HepG2 (cell line): Measurements from ENCODE around the gene CFAP54. TPM values are rescaled to one million over a fixed set of nuclear protein-coding genes. Genes with fewer than 3 reads are reported as not detected.

Source experiments
- FLYWCH1 ChIP-seq: sonication (generic); formaldehyde crosslinking; IDR thresholded peaks from 2 replicates; pipeline ENCODE4 v1.8.1; 2023; ENCODE audit warnings: mild to moderate bottlenecking, missing genetic modification reagents
- MAZ ChIP-seq, 2 experiments: sonication (generic) in 1 of 2; formaldehyde crosslinking in 1 of 2; IDR thresholded peaks; 2 replicates each; pipeline versions ENCODE4 v1.5.0 to v1.6.1; 2012 to 2020; ENCODE audit warnings: low read depth in 2 of 2, mild to moderate bottlenecking in 2 of 2, borderline replicate concordance in 1 of 2, improper control_type of control experiment in 1 of 2, low read length in 1 of 2, missing genetic modification reagents in 1 of 2, moderate library complexity in 1 of 2
- POGZ ChIP-seq: sonication (generic); formaldehyde crosslinking; IDR thresholded peaks from 2 replicates; pipeline ENCODE4 v1.4.0; 2020; ENCODE audit warnings: mild to moderate bottlenecking, missing genetic modification reagents
- POLR2A ChIP-seq, 2 experiments: IDR thresholded peaks; 2 replicates each; pipeline ENCODE4 v1.6.1; 2011; ENCODE audit warnings: low read depth in 2 of 2, low read length in 2 of 2, mild to moderate bottlenecking in 1 of 2, moderate library complexity in 1 of 2; ENCODE audit not compliant: insufficient read depth in 1 of 2
- SP1 ChIP-seq, 2 experiments: fragments of 450-650 bp in 1 of 2; sonication (generic) in 1 of 2; formaldehyde crosslinking in 1 of 2; IDR thresholded peaks; 2 replicates each; pipeline versions ENCODE4 v1.4.0 to v1.6.1; 2016 to 2020; ENCODE audit warnings: missing genetic modification reagents in 1 of 2
- STAT5B ChIP-seq: sonication (generic); formaldehyde crosslinking; IDR thresholded peaks from 2 replicates; pipeline ENCODE4 v1.4.0; 2020; ENCODE audit warnings: missing genetic modification reagents
- U2AF2 ChIP-seq: fragments of 200-400 bp; formaldehyde crosslinking; IDR thresholded peaks from 2 replicates; pipeline ENCODE4 v1.6.1; 2017; ENCODE audit warnings: low read depth, mild to moderate bottlenecking, low read length
- ZBTB38 ChIP-seq: sonication (generic); formaldehyde crosslinking; IDR thresholded peaks from 2 replicates; pipeline ENCODE4 v1.5.1; 2020; ENCODE audit warnings: mild to moderate bottlenecking, missing genetic modification reagents
- ZNF101 ChIP-seq: sonication (generic); formaldehyde crosslinking; IDR thresholded peaks from 2 replicates; pipeline ENCODE4 v1.4.0; 2020; ENCODE audit warnings: mild to moderate bottlenecking, low read depth, missing genetic modification reagents, borderline replicate concordance
- ZNF547 ChIP-seq: sonication (generic); formaldehyde crosslinking; IDR thresholded peaks from 2 replicates; pipeline ENCODE4 v1.5.1; 2020; ENCODE audit warnings: mild to moderate bottlenecking, missing genetic modification reagents
- ZNF713 ChIP-seq: sonication (generic); formaldehyde crosslinking; IDR thresholded peaks from 2 replicates; pipeline ENCODE4 v1.4.0; 2020; ENCODE audit warnings: mild to moderate bottlenecking, missing genetic modification reagents
- ZNF879 ChIP-seq: sonication (generic); formaldehyde crosslinking; IDR thresholded peaks from 2 replicates; pipeline ENCODE4 v1.8.1; 2023; ENCODE audit warnings: missing genetic modification reagents
- polyA plus RNA-seq, 8 experiments: library from polyadenylated mRNA; depleted of rRNA in 3 of 8; stranded (reverse) in 7 of 8; unstranded in 1 of 8; fragments of >200 nt; fragmentation: Illumina TruSeq in 4 of 8; extraction: Trizol in 4 of 8; gene quantifications; 2 replicates each; pipeline versions ENCODE4 v1.2.1 to v1.2.3, GENCODE V29; 2011 to 2016; ENCODE audit warnings: low read depth in 4 of 8, missing spikeins in 1 of 8, mixed read lengths in 1 of 8; ENCODE audit not compliant: insufficient read depth in 1 of 8
- total RNA-seq, 5 experiments: library from RNA; depleted of rRNA; stranded (reverse); fragments of >200 nt; fragmentation: Illumina TruSeq; extraction: Trizol; gene quantifications; 2 replicates each; pipeline ENCODE4 v1.2.3, GENCODE V29; 2016; ENCODE audit warnings: low read depth in 1 of 5
- TF ChIP-seq, protein P1 (sequence below): sonication (generic); formaldehyde crosslinking; IDR thresholded peaks from 2 replicates; pipeline ENCODE4 v1.5.0; 2020; ENCODE audit warnings: missing genetic modification reagents, mild to moderate bottlenecking, borderline replicate concordance

CFAP54 gene
- total and polyA plus RNA-seq, 2 of the 13 experiments (the other 11 are each of a cell fraction or from before 2014, with no cell fraction given), result not detected

- TF ChIP-seq ZNF713 (CRISPR knock-in tag), result no peak
- TF ChIP-seq ZNF101 (CRISPR knock-in tag), result no peak
- no peak for TF ChIP-seq ZNF879
- TF ChIP-seq SP1 (IDR thresholded peaks at IDR 0.05), result no peak
- no peak for TF ChIP-seq SP1 (CRISPR knock-in tag; IDR thresholded peaks at IDR 0.05)
- TF ChIP-seq ZNF547, result no peak
- TF ChIP-seq STAT5B (CRISPR knock-in tag), result no peak
- TF ChIP-seq MAZ (IDR thresholded peaks at IDR 0.05; ENCODE audit: borderline replicate concordance, low read depth, low read length), result no peak
- no peak for TF ChIP-seq MAZ (CRISPR knock-in tag; IDR thresholded peaks at IDR 0.05; ENCODE audit: low read depth)
- TF ChIP-seq FLYWCH1 (CRISPR knock-in tag), result no peak
- no peak for TF ChIP-seq U2AF2
- TF ChIP-seq, protein P1, sequence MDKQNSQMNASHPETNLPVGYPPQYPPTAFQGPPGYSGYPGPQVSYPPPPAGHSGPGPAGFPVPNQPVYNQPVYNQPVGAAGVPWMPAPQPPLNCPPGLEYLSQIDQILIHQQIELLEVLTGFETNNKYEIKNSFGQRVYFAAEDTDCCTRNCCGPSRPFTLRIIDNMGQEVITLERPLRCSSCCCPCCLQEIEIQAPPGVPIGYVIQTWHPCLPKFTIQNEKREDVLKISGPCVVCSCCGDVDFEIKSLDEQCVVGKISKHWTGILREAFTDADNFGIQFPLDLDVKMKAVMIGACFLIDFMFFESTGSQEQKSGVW (CRISPR knock-in tag), result no peak
- no peak for TF ChIP-seq ZBTB38 (CRISPR knock-in tag)
- no peak for TF ChIP-seq POLR2A (IDR thresholded peaks at IDR 0.05; ENCODE audit: insufficient read depth in 1 of 2, low read depth in 2 of 2, low read length in 2 of 2)
- TF ChIP-seq POGZ (CRISPR knock-in tag), result no peak
- TF ChIP-seq, all 625 proteins: peak for 0
These were observed 43.4 kb upstream of the CFAP54 start (continued) for GRCh38 chr12:96445691-96446583.
